ENCODE measurements around the gene UCK2. TPM values are rescaled to one million over a fixed set of nuclear protein-coding genes. Genes with fewer than 3 reads are reported as not detected.
"Not testable (repeated sequence)": the region's sequence is repeated elsewhere in the genome, so short reads cannot be mapped to it uniquely, and the experiment has no call there.

Gene UCK2
- total RNA-seq: 8.1 TPM

DNA sequence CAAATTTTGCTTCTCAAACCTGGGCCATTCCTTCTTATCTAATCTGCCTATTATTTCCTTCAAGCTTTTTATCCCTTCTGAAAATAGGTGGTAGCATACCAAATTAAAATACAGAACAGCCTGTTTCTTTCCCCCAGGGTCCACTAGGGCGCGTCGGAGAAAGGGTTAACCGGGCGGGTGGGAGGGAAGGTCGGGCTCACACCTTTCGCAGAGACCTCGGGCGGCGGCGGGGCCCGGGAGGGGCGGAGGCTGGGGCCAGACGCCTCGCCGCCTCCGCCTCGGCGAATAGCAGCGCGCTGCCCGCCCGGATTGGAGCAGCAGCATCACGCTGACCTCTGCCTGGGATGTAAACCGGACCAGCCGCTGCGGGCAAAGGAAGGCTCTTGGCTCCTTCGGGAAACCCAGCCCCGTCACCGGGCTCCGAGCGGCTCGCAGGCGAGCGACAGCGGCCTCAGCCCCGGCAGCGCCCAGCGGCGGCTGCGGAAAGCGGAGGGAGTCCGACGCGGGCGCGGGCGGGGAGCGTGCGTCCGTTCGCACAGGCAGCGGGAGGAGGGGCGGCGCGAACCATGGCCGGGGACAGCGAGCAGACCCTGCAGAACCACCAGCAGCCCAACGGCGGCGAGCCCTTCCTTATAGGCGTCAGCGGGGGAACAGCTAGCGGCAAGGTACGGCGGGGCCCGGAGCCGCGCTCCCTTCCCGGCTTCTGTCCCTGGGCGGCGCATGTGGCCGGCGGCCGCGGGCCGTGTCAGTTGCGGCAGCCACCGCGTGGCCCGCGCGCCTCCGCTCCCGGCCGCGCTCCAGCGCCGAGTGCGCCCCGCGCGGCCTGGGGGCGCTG, at the start of gene UCK2:
TSS of gene UCK2 (plus strand) at position 347 of the 835 bp plus-strand sequence. CDS start at position 567, 220 bp downstream.
- DNase-seq (ENCODE audit: low spot score) (peak; percentile 86), ATAC-seq (peak; percentile 92)

- not testable (repeated sequence) for DNase-seq (ENCODE audit: low spot score); ATAC-seq
Observed at GRCh38 chr1:165778197-165778596, 49.2 kb upstream of the UCK2 start.

GRCh38 chr1:165783519-165783918, 43.9 kb upstream of the UCK2 start:
- DNase-seq (ENCODE audit: low spot score); ATAC-seq: not testable (repeated sequence)

GRCh38 chr1:165787741-165788140, 39.7 kb upstream of the UCK2 start:
- ATAC-seq (no peak), DNase-seq (ENCODE audit: low spot score) (no peak)

DNA sequence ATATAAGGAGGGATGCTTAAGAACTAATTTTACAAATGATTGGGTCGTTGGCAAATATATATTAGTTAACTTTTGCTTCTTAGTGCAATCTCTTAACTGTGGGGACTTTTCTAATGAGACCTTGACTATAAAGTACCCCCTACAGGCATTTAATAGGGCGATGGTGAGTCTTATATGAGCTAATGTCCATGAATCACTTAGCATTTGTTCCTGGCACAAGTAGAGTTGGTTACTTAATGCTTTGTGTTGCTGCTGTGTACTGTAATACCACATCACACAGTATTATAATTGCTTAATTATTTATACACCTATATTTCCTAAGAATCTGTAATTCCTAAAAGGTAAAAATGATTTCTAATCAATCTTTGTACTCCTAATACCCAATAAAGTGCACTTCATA, 33.5 kb upstream of the UCK2 start:
- DNase-seq (ENCODE audit: low spot score) (no peak), ATAC-seq (no peak)

DNA sequence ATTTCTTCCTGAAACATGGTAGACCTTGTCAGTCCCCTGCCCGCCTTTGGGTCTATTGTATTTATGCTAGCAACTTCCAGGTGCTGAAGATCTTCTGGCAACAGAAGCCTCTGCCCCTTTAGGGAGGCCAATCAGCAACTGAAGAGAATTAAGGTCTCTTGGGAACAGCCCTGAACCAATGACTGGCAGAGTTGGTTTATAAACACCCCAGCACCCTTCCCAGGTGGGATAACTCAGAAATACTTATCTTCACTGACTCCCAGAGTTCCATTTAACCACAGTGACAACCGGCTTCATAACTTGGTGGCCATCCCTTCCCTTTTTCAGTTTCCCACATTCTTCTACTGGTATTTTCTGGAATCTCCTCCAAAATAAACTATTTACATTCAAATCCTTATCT, 31.5 kb upstream of the UCK2 start:
- DNase-seq (ENCODE audit: low spot score) (no peak), ATAC-seq (no peak)

- ATAC-seq (no peak), DNase-seq (ENCODE audit: low spot score) (no peak)
Observed at GRCh38 chr1:165799387-165799786, 28.0 kb upstream of the UCK2 start.

GRCh38 chr1:165804513-165804912, 22.9 kb upstream of the UCK2 start:
- not testable (repeated sequence) for DNase-seq (ENCODE audit: low spot score); ATAC-seq

DNA sequence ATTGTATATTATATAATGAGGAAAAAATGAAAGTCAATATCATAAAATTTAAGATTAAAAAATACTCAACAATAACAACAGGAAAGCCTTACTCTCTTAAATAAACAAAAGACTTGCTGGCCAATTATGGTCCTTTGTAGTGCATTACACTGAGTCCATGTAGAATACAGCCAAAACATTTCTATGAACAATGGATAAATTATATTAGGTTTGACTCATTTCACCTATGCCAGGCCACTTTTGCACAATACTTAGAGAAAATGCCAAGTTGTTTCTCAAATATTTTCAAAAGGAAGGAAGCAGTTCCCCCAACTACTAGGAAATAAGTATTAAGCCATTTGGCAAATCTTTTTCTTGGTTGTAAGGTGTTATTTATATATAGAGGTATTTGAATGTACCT, 19.8 kb upstream of the UCK2 start:
- no peak for DNase-seq (ENCODE audit: low spot score)
- no peak for ATAC-seq

- no peak for DNase-seq (ENCODE audit: low spot score)
- no peak for ATAC-seq
Observed at GRCh38 chr1:165815725-165816124, 11.7 kb upstream of the UCK2 start.

GRCh38 chr1:165816157-165816556, 11.3 kb upstream of the UCK2 start:
- ATAC-seq: no peak
- no peak for DNase-seq (ENCODE audit: low spot score)

GRCh38 chr1:165816826-165817497, 10.5 kb upstream of the UCK2 start:
- DNase-seq (ENCODE audit: low spot score): no peak
- ATAC-seq: no peak

GRCh38 chr1:165823552-165824268, 3.7 kb upstream of the UCK2 start:
- DNase-seq (ENCODE audit: low spot score) (no peak), ATAC-seq (no peak)

DNA sequence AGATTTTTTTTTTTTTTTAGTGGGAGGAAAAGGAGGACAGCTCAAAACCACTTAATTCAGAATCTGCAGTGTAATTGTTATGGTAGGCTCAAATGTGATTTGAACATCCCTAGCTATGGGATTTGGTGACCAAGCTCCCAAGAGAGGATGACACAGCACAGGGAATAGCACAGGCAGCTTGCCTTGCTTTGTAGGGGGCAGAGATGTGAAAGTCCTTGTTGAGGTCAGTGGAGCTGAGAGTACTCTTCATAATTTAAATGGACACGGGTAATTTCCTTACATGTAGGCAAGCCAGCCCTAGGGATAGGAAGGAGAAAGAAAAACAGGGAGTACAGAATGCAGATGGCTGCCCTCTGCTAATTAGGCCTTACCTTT, 3.2 kb upstream of the UCK2 start:
- DNase-seq (ENCODE audit: low spot score) (no peak), ATAC-seq (no peak)

GRCh38 chr1:165826565-165827267, 698 bp upstream of the UCK2 start:
- ATAC-seq (no peak), DNase-seq (ENCODE audit: low spot score) (no peak)

- ATAC-seq (peak; percentile 53), DNase-seq (ENCODE audit: low spot score) (peak; percentile 52)
Observed at GRCh38 chr1:165828103-165828668, 772 bp downstream of the UCK2 start.

DNA sequence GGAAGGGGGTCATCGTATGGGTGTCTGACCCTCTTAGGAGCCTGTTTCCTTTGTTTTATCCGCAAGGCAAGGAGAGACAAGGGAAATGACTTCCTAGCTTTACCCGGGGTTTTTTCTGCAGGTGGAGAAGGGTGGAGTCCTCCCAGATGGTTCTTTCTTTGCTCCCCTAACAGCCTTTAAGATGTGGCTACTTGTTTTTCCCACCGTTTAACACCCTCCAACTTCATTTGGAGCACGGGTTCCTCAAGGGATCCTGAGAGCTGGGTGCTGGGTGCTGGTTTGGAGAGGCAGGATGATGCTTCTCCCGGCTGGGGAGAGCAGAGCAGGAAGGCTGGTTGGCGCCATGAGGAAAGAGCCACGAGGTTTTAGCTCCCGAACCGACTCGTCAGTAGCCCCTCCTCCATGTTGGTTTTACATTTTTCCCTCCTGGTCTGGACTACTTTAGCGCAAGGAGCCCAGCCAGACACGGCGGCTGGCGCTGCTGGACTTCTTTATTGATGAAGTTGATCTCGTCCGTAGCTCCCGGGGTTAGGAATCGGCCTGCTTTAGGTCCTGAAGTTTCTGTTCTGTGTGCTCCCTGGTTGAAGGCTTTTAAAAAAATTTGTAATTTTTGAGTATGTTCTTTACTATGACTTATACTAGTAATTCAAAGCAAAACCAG, 1.4 kb downstream of the UCK2 start:
- DNase-seq (ENCODE audit: low spot score): peak; percentile 51
- peak; percentile 49 for ATAC-seq

- no peak for DNase-seq (ENCODE audit: low spot score)
- ATAC-seq: no peak
Observed at GRCh38 chr1:165829888-165830287, 2.5 kb downstream of the UCK2 start.

DNA sequence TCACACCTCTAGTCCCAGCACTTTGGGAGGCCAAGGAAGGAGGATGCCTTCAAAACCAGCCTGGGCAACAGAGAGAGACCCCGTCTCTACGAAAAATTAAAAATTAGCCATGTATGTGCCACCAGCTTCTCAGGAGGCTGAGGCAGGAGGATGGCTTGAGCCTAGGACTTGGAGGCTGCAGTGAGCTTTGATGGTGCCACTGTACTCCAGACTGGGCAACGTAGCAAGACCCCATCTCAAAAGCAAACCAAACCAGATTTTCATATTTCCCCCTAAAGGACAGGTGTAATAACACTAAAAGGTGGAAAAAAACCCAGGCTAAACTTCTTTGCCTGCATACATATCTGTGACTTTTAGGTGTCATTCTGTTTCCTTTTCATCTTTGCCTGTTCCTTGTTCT, 3.7 kb downstream of the UCK2 start:
- no peak for DNase-seq (ENCODE audit: low spot score)
- no peak for ATAC-seq

- no peak for ATAC-seq
Observed at GRCh38 chr1:165832902-165833301, 5.5 kb downstream of the UCK2 start.

More at GRCh38 chr1:165832902-165833301, 5.5 kb downstream of the UCK2 start:
- no peak for DNase-seq (ENCODE audit: low spot score)
